Measurements from ENCODE around the gene DIPK1A. TPM values are rescaled to one million over a fixed set of nuclear protein-coding genes. Genes with fewer than 3 reads are reported as not detected.

The DIPK1A gene
- polyA plus RNA-seq, 1 donor from 2014 or later, result 10.0 TPM

GRCh38 chr1:92805216-92805615 lies 156.0 kb downstream of the DIPK1A start:
- no peaks in the 10 kb centered on the region for H3K9me3 ChIP-seq (ENCODE audit: low read length)
- no peaks in the 10 kb centered on the region for H3K27me3 ChIP-seq (ENCODE audit: insufficient read depth, low read depth, low read length)
- H3F3A ChIP-seq (ENCODE audit: insufficient read depth, low read length, poor library complexity, severe bottlenecking), result no peaks in the 10 kb centered on the region
- H2AFZ ChIP-seq (ENCODE audit: low read depth, low read length), result no peak overlapping the region
- no peaks in the 10 kb centered on the region for H3K9me2 ChIP-seq (ENCODE audit: insufficient read depth, low read length)
- no peak overlapping the region for H3K27ac ChIP-seq (ENCODE audit: low read length)
- no peak overlapping the region for H3K9ac ChIP-seq (ENCODE audit: low read length)
- no peak overlapping the region for H3K4me3 ChIP-seq (ENCODE audit: low read length)
- H3K4me2 ChIP-seq (ENCODE audit: low read length), result no peak overlapping the region
- H3K36me3 ChIP-seq (ENCODE audit: insufficient read depth, low read length), result no peaks in the 10 kb centered on the region
- H4K20me1 ChIP-seq (ENCODE audit: insufficient read depth), result no peaks in the 10 kb centered on the region
- no peaks in the 10 kb centered on the region for H3K79me2 ChIP-seq (replicated peaks; ENCODE audit: insufficient read depth, low read length)
- TF ChIP-seq REST (IDR thresholded peaks at IDR 0.05; ENCODE audit: borderline replicate concordance) (no peak), EP300 (conservative IDR thresholded peaks at IDR 0.05; ENCODE audit: poor library complexity, severe bottlenecking) (no peak), POLR2AphosphoS5 (IDR thresholded peaks at IDR 0.05) (no peak), TAF1 (IDR thresholded peaks at IDR 0.05; ENCODE audit: low read depth) (no peak), RAD21 (conservative IDR thresholded peaks at IDR 0.05) (no peak), SMC3 (conservative IDR thresholded peaks at IDR 0.05; ENCODE audit: poor library complexity) (no peak)

- Histone ChIP-seq H4K20me1 (ENCODE audit: insufficient read depth) (no peaks in the 10 kb centered on the region), H2AFZ (ENCODE audit: low read depth, low read length) (no peak overlapping the region), H3K79me2 (replicated peaks; ENCODE audit: insufficient read depth, low read length) (no peaks in the 10 kb centered on the region), H3F3A (ENCODE audit: insufficient read depth, low read length, poor library complexity, severe bottlenecking) (no peaks in the 10 kb centered on the region), H3K9ac (ENCODE audit: low read length) (no peak overlapping the region), H3K9me3 (ENCODE audit: low read length) (no peaks in the 10 kb centered on the region), H3K27me3 (ENCODE audit: insufficient read depth, low read depth, low read length) (no peaks in the 10 kb centered on the region), H3K36me3 (ENCODE audit: insufficient read depth, low read length) (no peaks in the 10 kb centered on the region), H3K27ac (ENCODE audit: low read length) (no peak overlapping the region), H3K4me2 (ENCODE audit: low read length) (no peak overlapping the region), H3K9me2 (ENCODE audit: insufficient read depth, low read length) (no peaks in the 10 kb centered on the region), H3K4me3 (ENCODE audit: low read length) (no peak overlapping the region)
- TF ChIP-seq EP300 (conservative IDR thresholded peaks at IDR 0.05; ENCODE audit: poor library complexity, severe bottlenecking) (no peak), MXI1 (conservative IDR thresholded peaks at IDR 0.05; ENCODE audit: poor library complexity, severe bottlenecking) (no peak), RAD21 (conservative IDR thresholded peaks at IDR 0.05) (no peak), EZH2 (IDR thresholded peaks at IDR 0.05; ENCODE audit: borderline replicate concordance, insufficient read depth, low read length, poor library complexity, severe bottlenecking) (no peak), POLR2AphosphoS5 (IDR thresholded peaks at IDR 0.05) (no peak), REST (IDR thresholded peaks at IDR 0.05; ENCODE audit: borderline replicate concordance) (no peak), TAF1 (IDR thresholded peaks at IDR 0.05; ENCODE audit: low read depth) (no peak), CTCF (IDR thresholded peaks at IDR 0.05; ENCODE audit: poor library complexity, severe bottlenecking) (no peak)
Measured at GRCh38 chr1:92804721-92805201, 156.5 kb downstream of the DIPK1A start.

Measured in neural cell (in vitro differentiated cells).